Measurements from ENCODE around the gene KRTAP5-6. TPM values are rescaled to one million over a fixed set of nuclear protein-coding genes. Genes with fewer than 3 reads are reported as not detected.

KRTAP5-6 gene
- total RNA-seq, 1 experiment from 2014 or later: not detected

- no TSS peak for BruUV-seq (replicated peaks)
- TF ChIP-seq EZH2phosphoT487 (IDR thresholded peaks at IDR 0.05; ENCODE audit: borderline replicate concordance, low read length) (no peak), EZH2 (IDR thresholded peaks at IDR 0.05; ENCODE audit: low read length, unreplicated experiment) (no peak), CTCF (conservative IDR thresholded peaks at IDR 0.05; ENCODE audit: low read depth, low read length) (no peak)
- Histone ChIP-seq H3K27ac (ENCODE audit: low read length) (no peak overlapping the region), H3K79me2 (ENCODE audit: low read length) (no peaks in the 10 kb centered on the region), H2AFZ (ENCODE audit: low read length) (no peak overlapping the region), H3K9me3 (ENCODE audit: low read length) (no peaks in the 10 kb centered on the region), H3K27me3 (ENCODE audit: low read length) (no peaks in the 10 kb centered on the region), H3K36me3 (ENCODE audit: low read depth, low read length) (no peaks in the 10 kb centered on the region), H3K4me2 (ENCODE audit: low read length) (no peak overlapping the region), H3K9me2 (replicated peaks; ENCODE audit: low read length) (no peaks in the 10 kb centered on the region), H3F3A (ENCODE audit: low read length, unreplicated experiment) (no peaks in the 10 kb centered on the region), H3K9ac (ENCODE audit: low read length) (no peak overlapping the region), H4K20me1 (ENCODE audit: low read length) (no peaks in the 10 kb centered on the region), H3K4me1 (ENCODE audit: insufficient read depth, low read length) (peaks cover 7% of the 10 kb centered on the region; the same call in 1 of the 2 replicates), H3K4me3 (ENCODE audit: low read length) (no peak overlapping the region)
- ChIA-PET POLR2A (ENCODE audit: unreplicated experiment) (no interaction called here), CTCF (no interaction called here)
- intact Hi-C loops (cut with micrococcal nuclease): no loop called here
- DNase-seq: no peak
- ATAC-seq: no peak
Measured at GRCh38 chr11:1695548-1696108, 1.4 kb upstream of the KRTAP5-6 start.

GRCh38 chr11:1699771-1700170, 2.8 kb downstream of the KRTAP5-6 start:
- no peaks in the 10 kb centered on the region for H3K36me3 ChIP-seq (ENCODE audit: low read depth, low read length)
- no peaks in the 10 kb centered on the region for H3K9me2 ChIP-seq (replicated peaks; ENCODE audit: low read length)
- no peak overlapping the region for H3K4me2 ChIP-seq (ENCODE audit: low read length)
- H4K20me1 ChIP-seq (ENCODE audit: low read length): no peaks in the 10 kb centered on the region
- no peaks in the 10 kb centered on the region for H3K9me3 ChIP-seq (ENCODE audit: low read length)
- POLR2A ChIA-PET (ENCODE audit: unreplicated experiment): no interaction called here
- ATAC-seq (no peak), DNase-seq (no peak)
- no peaks in the 10 kb centered on the region for H3F3A ChIP-seq (ENCODE audit: low read length, unreplicated experiment)
- no peak overlapping the region for H2AFZ ChIP-seq (ENCODE audit: low read length)
- H3K79me2 ChIP-seq (ENCODE audit: low read length): no peaks in the 10 kb centered on the region
- no peaks in the 10 kb centered on the region for H3K27me3 ChIP-seq (ENCODE audit: low read length)
- CTCF ChIA-PET: interaction anchor here (0.6 kb wide), 1 partner anchor 207 kb away, joined by 3 read pairs; no protein-coding TSS in a partner anchor
- H3K4me1 ChIP-seq (ENCODE audit: insufficient read depth, low read length): no peaks in the 10 kb centered on the region
- no TSS peak for BruUV-seq (replicated peaks)
- TF ChIP-seq EZH2phosphoT487 (IDR thresholded peaks at IDR 0.05; ENCODE audit: borderline replicate concordance, low read length) (no peak), EZH2 (IDR thresholded peaks at IDR 0.05; ENCODE audit: low read length, unreplicated experiment) (no peak), CTCF (conservative IDR thresholded peaks at IDR 0.05; ENCODE audit: low read depth, low read length) (no peak)
- no peak overlapping the region for H3K4me3 ChIP-seq (ENCODE audit: low read length)
- intact Hi-C loops (cut with micrococcal nuclease): no loop called here
- no peak overlapping the region for H3K27ac ChIP-seq (ENCODE audit: low read length)
- H3K9ac ChIP-seq (ENCODE audit: low read length): no peak overlapping the region

GRCh38 chr11:1701091-1701807, 4.3 kb downstream of the KRTAP5-6 start:
- no peaks in the 10 kb centered on the region for H3K79me2 ChIP-seq (ENCODE audit: low read length)
- H3K9me2 ChIP-seq (replicated peaks; ENCODE audit: low read length): no peaks in the 10 kb centered on the region
- H3K9ac ChIP-seq (ENCODE audit: low read length): no peak overlapping the region
- no peak overlapping the region for H3K4me2 ChIP-seq (ENCODE audit: low read length)
- ChIA-PET POLR2A (ENCODE audit: unreplicated experiment) (no interaction called here), CTCF (no interaction called here)
- no peak for DNase-seq
- no peaks in the 10 kb centered on the region for H3K9me3 ChIP-seq (ENCODE audit: low read length)
- no peak overlapping the region for H3K27ac ChIP-seq (ENCODE audit: low read length)
- intact Hi-C loops (cut with micrococcal nuclease): no loop called here
- H4K20me1 ChIP-seq (ENCODE audit: low read length): no peaks in the 10 kb centered on the region
- H3K27me3 ChIP-seq (ENCODE audit: low read length): no peaks in the 10 kb centered on the region
- ATAC-seq: no peak
- H3K4me1 ChIP-seq (ENCODE audit: insufficient read depth, low read length): peaks cover 11% of the 10 kb centered on the region
- H3F3A ChIP-seq (ENCODE audit: low read length, unreplicated experiment): no peaks in the 10 kb centered on the region
- H3K4me3 ChIP-seq (ENCODE audit: low read length): no peak overlapping the region
- H2AFZ ChIP-seq (ENCODE audit: low read length): no peak overlapping the region
- BruUV-seq (replicated peaks): no TSS peak
- TF ChIP-seq CTCF (conservative IDR thresholded peaks at IDR 0.05; ENCODE audit: low read depth, low read length) (no peak), EZH2 (IDR thresholded peaks at IDR 0.05; ENCODE audit: low read length, unreplicated experiment) (no peak), EZH2phosphoT487 (IDR thresholded peaks at IDR 0.05; ENCODE audit: borderline replicate concordance, low read length) (no peak)
- H3K36me3 ChIP-seq (ENCODE audit: low read depth, low read length): no peaks in the 10 kb centered on the region

All from PC-3 (cell line).